Measurements from ENCODE around the gene CAMTA1.

CAMTA1 gene

GRCh38 chr1:6958407-6959030 lies 173.3 kb downstream of the CAMTA1 start:
- no peak for DNase-seq (ENCODE audit: low spot score)

GRCh38 chr1:6959491-6959890 lies 174.2 kb downstream of the CAMTA1 start:
- no peak for DNase-seq (ENCODE audit: low spot score)

- DNase-seq (ENCODE audit: low spot score) = peak; percentile 17
Observed at GRCh38 chr1:6960291-6960811, 175.1 kb downstream of the CAMTA1 start.

GRCh38 chr1:6960860-6961259 lies 175.6 kb downstream of the CAMTA1 start:
- no peak for DNase-seq (ENCODE audit: low spot score)

GRCh38 chr1:6961289-6961688 lies 176.0 kb downstream of the CAMTA1 start:
- DNase-seq (ENCODE audit: low spot score) = no peak

GRCh38 chr1:6961905-6962477 lies 176.7 kb downstream of the CAMTA1 start:
- no peak for DNase-seq (ENCODE audit: low spot score)

GRCh38 chr1:6962478-6962995 lies 177.3 kb downstream of the CAMTA1 start:
- peak; percentile 85 for DNase-seq (ENCODE audit: low spot score)

GRCh38 chr1:6962996-6963911 lies 178.0 kb downstream of the CAMTA1 start:
- DNase-seq (ENCODE audit: low spot score) = no peak

- DNase-seq (ENCODE audit: low spot score) = no peak
Observed at GRCh38 chr1:6963912-6964307, 178.7 kb downstream of the CAMTA1 start.

GRCh38 chr1:6965083-6965934 lies 180.1 kb downstream of the CAMTA1 start:
- DNase-seq (ENCODE audit: low spot score) = no peak

- no peak for DNase-seq (ENCODE audit: low spot score)
Observed at GRCh38 chr1:6965935-6966241, 180.6 kb downstream of the CAMTA1 start.

GRCh38 chr1:6966326-6966725 lies 181.1 kb downstream of the CAMTA1 start:
- DNase-seq (ENCODE audit: low spot score) = no peak

GRCh38 chr1:6967431-6968111 lies 182.3 kb downstream of the CAMTA1 start:
- no peak for DNase-seq (ENCODE audit: low spot score)

GRCh38 chr1:6969106-6969505 lies 183.9 kb downstream of the CAMTA1 start:
- no peak for DNase-seq (ENCODE audit: low spot score)

GRCh38 chr1:6969762-6970161 lies 184.5 kb downstream of the CAMTA1 start:
- DNase-seq (ENCODE audit: low spot score) = no peak

- no peak for DNase-seq (ENCODE audit: low spot score)
Observed at GRCh38 chr1:6970221-6970620, 185.0 kb downstream of the CAMTA1 start.

- no peak for DNase-seq (ENCODE audit: low spot score)
Observed at GRCh38 chr1:6971048-6971447, 185.8 kb downstream of the CAMTA1 start.

GRCh38 chr1:6971699-6972098 lies 186.4 kb downstream of the CAMTA1 start:
- DNase-seq (ENCODE audit: low spot score) = no peak

GRCh38 chr1:6972399-6972798 lies 187.1 kb downstream of the CAMTA1 start:
- DNase-seq (ENCODE audit: low spot score) = no peak

- DNase-seq (ENCODE audit: low spot score) = no peak
Observed at GRCh38 chr1:6975331-6976043, 190.2 kb downstream of the CAMTA1 start.

GRCh38 chr1:6976044-6976375 lies 190.8 kb downstream of the CAMTA1 start:
- no peak for DNase-seq (ENCODE audit: low spot score)

Data from cerebellar cortex (tissue), 1 donor.